Astrocyte of the spinal cord (primary cell): Measurements from ENCODE around the gene RGS1.

Source experiments
- DNase-seq: peaks from one replicate; pipeline ENCODE4 v3.0.0; 2011; ENCODE audit warnings: low read depth, low spot score
- H3K4me3 ChIP-seq: 2 replicates; pipeline ENCODE4 v1.5.1; 2011; ENCODE audit warnings: low read depth, mild to moderate bottlenecking, low read length, moderate library complexity
- CTCF ChIP-seq: IDR thresholded peaks from 2 replicates; pipeline ENCODE4 v1.5.1; 2012; ENCODE audit warnings: low read depth, mild to moderate bottlenecking, low read length, inconsistent platforms
- in situ Hi-C: cut with HindIII; loops from 2 replicates; pipeline ENCODE4 v1.10.0; 2017; ENCODE audit warnings: low sequenced_read_pairs

The RGS1 gene

GRCh38 chr1:192581131-192581927 is 5.8 kb downstream of the RGS1 start:
- no peak for DNase-seq
- TF ChIP-seq CTCF: no peak
- in situ Hi-C loops: no loop called here
- no peak overlapping the region for H3K4me3 ChIP-seq

GRCh38 chr1:192584866-192585265 is 9.3 kb downstream of the RGS1 start:
- no peak overlapping the region for H3K4me3 ChIP-seq
- TF ChIP-seq CTCF: no peak
- no peak for DNase-seq
- in situ Hi-C loops: no loop called here

DNA sequence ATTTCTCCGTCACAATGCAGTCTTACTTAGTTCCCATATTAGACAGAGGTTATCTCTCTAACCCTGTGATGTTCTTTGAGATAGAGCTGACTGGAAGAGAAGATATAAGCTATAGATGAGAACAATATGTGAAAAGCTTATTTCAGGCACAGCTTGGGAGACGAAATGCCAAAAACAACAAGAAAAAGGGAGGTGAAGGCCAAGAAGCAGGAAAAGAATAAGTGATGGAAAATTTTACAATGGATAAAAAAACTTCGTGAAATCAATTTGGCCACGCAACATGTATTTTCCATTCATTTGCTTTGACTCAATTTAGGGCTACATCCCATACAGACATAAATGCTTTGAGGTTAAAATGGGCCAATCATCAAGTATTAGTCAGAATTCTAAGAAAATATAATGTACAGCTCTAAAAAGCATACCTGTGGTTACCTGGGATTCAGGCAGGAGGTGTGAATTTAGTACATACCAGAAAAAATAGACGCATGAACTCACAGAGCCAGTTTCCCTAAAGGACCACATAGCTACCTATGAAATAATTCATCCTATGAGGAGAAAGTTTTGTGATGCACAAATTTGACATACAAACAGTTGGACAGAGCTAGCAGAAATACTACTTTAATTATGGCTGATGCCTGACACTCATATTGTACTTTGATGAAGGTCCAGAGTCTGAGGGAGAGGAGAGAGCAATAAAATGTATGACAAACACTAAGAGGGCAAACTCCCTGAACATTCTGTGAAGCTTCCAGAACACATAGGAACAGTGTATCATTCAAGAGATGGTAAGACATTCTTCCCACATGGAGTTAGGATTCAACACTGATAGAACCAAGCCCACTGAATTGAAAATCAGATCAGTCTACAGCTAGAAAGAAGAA is 12.1 kb downstream of the RGS1 start:
- no peak for TF ChIP-seq CTCF
- H3K4me3 ChIP-seq: no peak overlapping the region
- in situ Hi-C loops: no loop called here
- DNase-seq: no peak

DNA sequence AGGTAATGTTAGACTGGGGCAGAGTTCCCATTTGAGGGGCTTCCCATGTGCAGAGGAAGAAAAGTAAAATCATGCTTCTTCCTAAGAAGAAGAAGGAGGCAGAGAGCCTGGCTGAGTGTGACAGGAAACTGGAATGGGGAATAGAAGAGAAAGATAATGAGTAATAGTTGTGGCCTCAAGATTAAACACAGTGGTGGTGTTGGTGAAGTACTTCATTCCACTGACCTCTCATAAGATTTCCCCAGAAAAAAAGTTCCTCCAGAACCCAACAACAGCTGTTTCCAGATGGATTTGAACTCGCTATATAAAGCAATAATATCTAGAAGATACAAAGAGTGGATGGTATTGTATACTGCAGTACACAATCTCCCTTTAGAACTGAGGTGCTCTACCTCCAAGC is 13.0 kb downstream of the RGS1 start:
- H3K4me3 ChIP-seq: no peak overlapping the region
- TF ChIP-seq CTCF: no peak
- DNase-seq: peak; percentile 32
- in situ Hi-C loops: no loop called here

- H3K4me3 ChIP-seq: no peak overlapping the region
- no peak for TF ChIP-seq CTCF
- in situ Hi-C loops: no loop called here
- no peak for DNase-seq
Observed at GRCh38 chr1:192589813-192590212, 14.2 kb downstream of the RGS1 start.

DNA sequence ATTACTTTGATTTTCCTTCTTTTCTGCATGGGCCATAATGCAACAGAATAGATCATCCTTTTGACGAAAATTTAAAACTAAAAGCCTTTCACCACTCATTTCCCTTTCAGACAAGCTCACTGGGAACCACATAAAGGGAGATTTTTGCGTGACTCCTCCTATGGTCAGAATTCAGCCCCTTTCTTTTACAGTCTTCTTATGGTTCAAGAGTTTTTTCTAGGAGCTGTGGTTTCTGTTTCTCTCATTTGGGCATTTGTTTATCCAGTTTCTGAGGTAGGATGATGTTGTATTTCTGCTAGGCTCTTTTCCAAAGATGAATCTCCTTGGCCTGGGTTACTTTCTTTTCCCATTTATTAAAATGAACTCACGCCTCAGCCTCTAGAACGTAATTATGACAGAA is 16.9 kb downstream of the RGS1 start:
- in situ Hi-C loops: no loop called here
- no peak for DNase-seq
- H3K4me3 ChIP-seq: no peak overlapping the region
- TF ChIP-seq CTCF: no peak
